HCT116 (cell line): Measurements from ENCODE around the gene CENPC. TPM values are rescaled to one million over a fixed set of nuclear protein-coding genes. Genes with fewer than 3 reads are reported as not detected.
A peak's percentile ranks its signal among the peaks of the same experiment; 100 is the strongest.

ENCODE experiments used
- ATAC-seq: fragments of 200-7000 bp; cut with Tn5 transposase; 2 replicates; pipeline ENCODE4 v1.9.1; 2020; ENCODE audit warnings: mild to moderate bottlenecking, moderate library complexity
- BruUV-seq: library from RNA; stranded (reverse); fragments of 400-500 nt; replicated peaks from 2 replicates; lab custom pipeline; 2021; lab: Mats Ljungman, UMichigan
- CTCF ChIA-PET: fragments of 300-600 bp; sonication (Branson Sonifier 250); formaldehyde crosslinking; loops from one replicate; lab custom pipeline; 2021; ENCODE audit warnings: antibody characterized with exemption; lab: Charles Lee
- POLR2A ChIA-PET: fragments of 300-600, 350-600 bp; sonication (Branson Sonifier 250); formaldehyde crosslinking; loops from one replicate; lab custom pipeline; 2021; ENCODE audit warnings: antibody characterized with exemption; lab: Charles Lee
- RAD21 ChIA-PET, 2 experiments: fragments of 300-600 bp; sonication (Branson Sonifier 250); formaldehyde crosslinking; loops; one replicate each; lab custom pipeline; 2023; ENCODE audit warnings: low total read pairs in 2 of 2; ENCODE audit not compliant: uncharacterized antibody in 2 of 2, unreplicated experiment in 2 of 2, low non-redundant PET in 1 of 2; lab: Charles Lee
- DNase-seq: peaks from one replicate; pipeline ENCODE4 v3.0.0-alpha.2; 2010; ENCODE audit warnings: low read depth, low spot score
- H2AFZ ChIP-seq: fragments of 200-600 bp; shearing (Covaris generic), sonication (generic); 2 replicates; pipeline ENCODE4 v1.6.1; 2017; ENCODE audit warnings: low read depth, mixed run types, mixed read lengths, antibody characterized with exemption, low read length; ENCODE audit not compliant: poor library complexity, severe bottlenecking
- H3K27ac ChIP-seq: 2 replicates; pipeline ENCODE4 v1.5.1; 2012; ENCODE audit warnings: low read depth, low read length
- H3K27me3 ChIP-seq: fragments of 200-600 bp; sonication (generic); 2 replicates; pipeline ENCODE4 v1.6.1; 2016; ENCODE audit warnings: mixed run types, low read length, mixed read lengths; ENCODE audit not compliant: insufficient read depth
- H3K36me3 ChIP-seq, 2 experiments: fragments of 200-500 bp in 1 of 2; fragments of 200-600 bp in 1 of 2; sonication (Bioruptor generic) in 1 of 2; sonication (generic) in 1 of 2; 2 replicates each; pipeline versions ENCODE4 v1.5.1 to v1.6.1; 2014 to 2016; ENCODE audit warnings: low read length in 2 of 2, inconsistent platforms in 1 of 2, mixed read lengths in 1 of 2, mixed run types in 1 of 2; ENCODE audit not compliant: insufficient read depth in 2 of 2, control insufficient read depth in 1 of 2
- H3K4me1 ChIP-seq, 2 experiments: fragments of 200-600 bp in 1 of 2; sonication (generic) in 1 of 2; 2 replicates each; pipeline versions ENCODE4 v1.5.1 to v1.6.1; 2012 to 2017; ENCODE audit warnings: low read length in 2 of 2, inconsistent platforms in 1 of 2, mild to moderate bottlenecking in 1 of 2, mixed read lengths in 1 of 2, mixed run types in 1 of 2, moderate library complexity in 1 of 2; ENCODE audit not compliant: insufficient read depth in 2 of 2, control insufficient read depth in 1 of 2
- H3K4me2 ChIP-seq: fragments of 200-600 bp; sonication (generic); 2 replicates; pipeline ENCODE4 v1.6.1; 2017; ENCODE audit warnings: mixed run types, low read length, mixed read lengths
- H3K4me3 ChIP-seq, 2 experiments: fragments of 200-600 bp in 1 of 2; sonication (generic) in 1 of 2; replicated peaks in 1 of 2; 2 replicates each; pipeline ENCODE4 v1.5.1; 2011 to 2016; ENCODE audit warnings: low read length in 2 of 2, control low read depth in 1 of 2, low read depth in 1 of 2, mild to moderate bottlenecking in 1 of 2, mixed read lengths in 1 of 2, mixed run types in 1 of 2
- H3K79me2 ChIP-seq: fragments of 200-600 bp; sonication (generic); 2 replicates; pipeline ENCODE4 v1.6.1; 2017; ENCODE audit warnings: mild to moderate bottlenecking, mixed run types, low read length, moderate library complexity, mixed read lengths; ENCODE audit not compliant: insufficient read depth
- H3K9ac ChIP-seq: fragments of 200-600 bp; sonication (generic); 2 replicates; pipeline ENCODE4 v1.6.1; 2016; ENCODE audit warnings: low read length, mixed read lengths
- H3K9me2 ChIP-seq: fragments of 200-600 bp; sonication (generic), shearing (Covaris generic); 2 replicates; pipeline ENCODE4 v1.6.1; 2017; ENCODE audit warnings: mixed run types, mild to moderate bottlenecking, moderate library complexity; ENCODE audit not compliant: insufficient read depth
- H3K9me3 ChIP-seq, 2 experiments: fragments of 200-500 bp in 1 of 2; fragments of 200-600 bp in 1 of 2; sonication (Bioruptor generic) in 1 of 2; sonication (generic) in 1 of 2; 2 replicates each; pipeline ENCODE4 v1.6.1; 2014 to 2017; ENCODE audit warnings: low read length in 2 of 2, mixed read lengths in 2 of 2, inconsistent platforms in 1 of 2, low read depth in 1 of 2, mild to moderate bottlenecking in 1 of 2, mixed run types in 1 of 2, moderate library complexity in 1 of 2; ENCODE audit not compliant: control insufficient read depth in 1 of 2, insufficient read depth in 1 of 2
- H4K20me1 ChIP-seq: fragments of 200-600 bp; sonication (generic), shearing (Covaris generic); 2 replicates; pipeline ENCODE4 v1.6.1; 2017; ENCODE audit warnings: mixed run types, mild to moderate bottlenecking, moderate library complexity; ENCODE audit not compliant: insufficient read depth
- CEBPB ChIP-seq: IDR thresholded peaks from 2 replicates; pipeline ENCODE4 v1.6.1; 2012; ENCODE audit warnings: low read depth
- EGR1 ChIP-seq: IDR thresholded peaks from 2 replicates; pipeline ENCODE4 v1.6.1; 2012; ENCODE audit warnings: low read depth
- EZH2 ChIP-seq: fragments of 200-600 bp; sonication (generic); IDR thresholded peaks from 2 replicates; pipeline ENCODE4 v1.6.1; 2017; ENCODE audit warnings: antibody characterized with exemption, mixed run types
- JUND ChIP-seq: IDR thresholded peaks from 2 replicates; pipeline ENCODE4 v1.6.1; 2012
- POLR2A ChIP-seq: IDR thresholded peaks from 2 replicates; pipeline ENCODE4 v1.7.0; 2011; ENCODE audit warnings: borderline replicate concordance; ENCODE audit not compliant: insufficient read depth, insufficient read length; ENCODE audit errors: extremely low read depth
- REST ChIP-seq: IDR thresholded peaks from 2 replicates; pipeline ENCODE4 v1.6.1; 2012; ENCODE audit warnings: low read depth
- SIN3A ChIP-seq: IDR thresholded peaks from 2 replicates; pipeline ENCODE4 v1.6.1; 2012; ENCODE audit warnings: low read depth
- YY1 ChIP-seq: IDR thresholded peaks from 2 replicates; pipeline ENCODE4 v1.6.1; 2011; ENCODE audit warnings: low read length, low read depth, moderate library complexity, mild to moderate bottlenecking; ENCODE audit not compliant: insufficient replicate concordance; ENCODE audit errors: extremely low read depth
- ZFX ChIP-seq: fragments of 450-650 bp; IDR thresholded peaks from 2 replicates; pipeline ENCODE4 v1.6.1; 2017
- intact Hi-C: fragments of 100-400 bp; cut with micrococcal nuclease; formaldehyde crosslinking; loops from 2 replicates; pipeline ENCODE4 v1.10.0; 2022
- total RNA-seq: library from RNA; stranded (reverse); gene quantifications from one replicate; pipeline ENCODE4 v1.2.1, GENCODE V29; 2021; ENCODE audit not compliant: unreplicated experiment

The CENPC gene
- total RNA-seq, 1 experiment from 2014 or later, result 15.4 TPM

- TF ChIP-seq YY1, result peak; percentile 52
Observed at GRCh38 chr4:67545199-67546003, at the start of gene CENPC (continued).

DNA sequence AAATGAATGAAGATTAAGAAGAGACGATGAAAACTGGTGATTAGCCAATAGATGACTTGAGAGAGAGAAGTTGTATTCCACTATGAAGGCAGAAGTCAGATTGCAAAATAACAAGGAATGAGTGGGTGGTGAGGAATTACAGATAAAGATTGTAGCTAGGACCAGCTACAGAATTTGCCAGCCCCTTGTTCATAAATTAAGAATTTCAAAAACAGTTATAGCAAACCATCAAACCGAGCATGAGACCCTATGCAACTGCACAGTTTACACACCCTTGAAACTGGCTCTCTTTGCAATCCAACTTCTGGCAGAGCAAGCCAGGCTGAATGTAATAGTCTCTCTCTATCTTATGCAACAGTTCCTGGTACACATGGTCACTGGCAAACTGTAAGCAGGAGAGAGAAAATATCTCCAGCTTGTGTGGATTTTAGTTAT, 48.5 kb upstream of the CENPC start:
- no TSS peak for BruUV-seq
- Histone ChIP-seq H3K36me3 (no peaks in the 10 kb centered on the region), H3K9me3 (no peaks in the 10 kb centered on the region), H4K20me1 (no peaks in the 10 kb centered on the region)
- ChIA-PET CTCF (no interaction called here), POLR2A (no interaction called here)
- TF ChIP-seq REST, result no peak
- no peak for TF ChIP-seq POLR2A
- TF ChIP-seq EGR1, result no peak
- no peak for TF ChIP-seq ZFX
- TF ChIP-seq JUND, result no peak
- TF ChIP-seq EZH2, result no peak
- no peak for TF ChIP-seq SIN3A
- no peak for TF ChIP-seq CEBPB
- TF ChIP-seq, all 23 proteins: peak for 0
- H3K4me3 ChIP-seq, result no peak overlapping the region
- H3K4me1 ChIP-seq, result no peaks in the 10 kb centered on the region
- no peaks in the 10 kb centered on the region for H3K27me3 ChIP-seq
- no peak overlapping the region for H3K27ac ChIP-seq
- H2AFZ ChIP-seq, result no peak overlapping the region
- H3K79me2 ChIP-seq, result no peaks in the 10 kb centered on the region
- intact Hi-C loops, result no loop called here
- DNase-seq (no peak), ATAC-seq (no peak)
- H3K4me2 ChIP-seq, result no peak overlapping the region
- RAD21 ChIA-PET, result no interaction called here
- H3K9me2 ChIP-seq, result no peaks in the 10 kb centered on the region
- no peak overlapping the region for H3K9ac ChIP-seq
